Keratinocyte (primary cell): Measurements from ENCODE around the gene NUDT3. TPM values are rescaled to one million over a fixed set of nuclear protein-coding genes. Genes with fewer than 3 reads are reported as not detected.
"Not testable (repeated sequence)": the region's sequence is repeated elsewhere in the genome, so short reads cannot be mapped to it uniquely, and the experiment has no call there.

Experiments
- DNase-seq: peaks from one replicate; pipeline ENCODE4 v3.0.0-alpha.2; 2011; ENCODE audit warnings: low read depth, missing footprints, low spot score
- FAIRE-seq: peaks from 2 replicates; lab custom pipeline; 2011; peaks lifted over from hg19 to GRCh38; lab: Jason Lieb, UNC
- H2AFZ ChIP-seq: 2 replicates; pipeline ENCODE4 v1.6.0; 2012; ENCODE audit warnings: low read length, control low read depth, inconsistent platforms; ENCODE audit not compliant: control insufficient read depth
- H3K27ac ChIP-seq: 2 replicates; pipeline ENCODE4 v1.5.1; 2011; ENCODE audit warnings: low read length; ENCODE audit not compliant: control insufficient read depth, insufficient read depth
- H3K27me3 ChIP-seq: 3 replicates; pipeline ENCODE4 v1.6.0; 2011; ENCODE audit warnings: low read length; ENCODE audit not compliant: control insufficient read depth, insufficient read depth; ENCODE audit errors: extremely low read depth
- H3K36me3 ChIP-seq, 2 experiments: 2 replicates in 1 of 2; 3 replicates in 1 of 2; pipeline ENCODE4 v1.5.1; 2011; ENCODE audit warnings: low read length in 2 of 2, mild to moderate bottlenecking in 1 of 2; ENCODE audit not compliant: control insufficient read depth in 2 of 2, insufficient read depth in 2 of 2; ENCODE audit errors: extremely low read depth in 1 of 2
- H3K4me1 ChIP-seq: 3 replicates; pipeline ENCODE4 v1.5.1; 2011; ENCODE audit warnings: low read length; ENCODE audit not compliant: control insufficient read depth, insufficient read depth; ENCODE audit errors: extremely low read depth
- H3K4me2 ChIP-seq: 3 replicates; pipeline ENCODE4 v1.6.0; 2011; ENCODE audit warnings: low read depth, low read length; ENCODE audit not compliant: control insufficient read depth, insufficient read depth; ENCODE audit errors: extremely low read depth
- H3K4me3 ChIP-seq, 3 experiments: fragments of 200-600 bp in 1 of 3; sonication (generic) in 1 of 3; 2 replicates in 2 of 3; 3 replicates in 1 of 3; pipeline ENCODE4 v1.5.1; 2011 to 2016; ENCODE audit warnings: low read length in 3 of 3, mild to moderate bottlenecking in 3 of 3, control low read depth in 2 of 3, inconsistent platforms in 1 of 3, low read depth in 1 of 3, mixed read lengths in 1 of 3, mixed run types in 1 of 3, moderate library complexity in 1 of 3; ENCODE audit not compliant: control insufficient read depth in 2 of 3, insufficient read depth in 2 of 3; ENCODE audit errors: extremely low read depth in 1 of 3
- H3K79me2 ChIP-seq: 2 replicates; pipeline ENCODE4 v1.6.0; 2012; ENCODE audit warnings: low read length; ENCODE audit not compliant: control insufficient read depth, insufficient read depth
- H3K9ac ChIP-seq: 3 replicates; pipeline ENCODE4 v1.6.0; 2011; ENCODE audit warnings: low read length; ENCODE audit not compliant: control insufficient read depth, insufficient read depth; ENCODE audit errors: extremely low read depth
- H3K9me1 ChIP-seq: 3 replicates; pipeline ENCODE4 v1.6.0; 2011; ENCODE audit warnings: low read length; ENCODE audit not compliant: control insufficient read depth, insufficient read depth; ENCODE audit errors: extremely low read depth
- H3K9me3 ChIP-seq: 2 replicates; pipeline ENCODE4 v1.5.1; 2012; ENCODE audit warnings: low read depth, low read length; ENCODE audit not compliant: control insufficient read depth
- H4K20me1 ChIP-seq: 3 replicates; pipeline ENCODE4 v1.6.0; 2011; ENCODE audit warnings: low read length; ENCODE audit not compliant: control insufficient read depth, insufficient read depth; ENCODE audit errors: extremely low read depth
- EZH2 ChIP-seq: IDR thresholded peaks from one replicate; pipeline ENCODE4 v1.6.1; 2012; ENCODE audit warnings: inconsistent platforms, mild to moderate bottlenecking, low read length, moderate library complexity
- dilution Hi-C: fragments of 300-500 bp; cut with MboI; formaldehyde crosslinking; loops from one replicate; pipeline ENCODE4 v1.7.0; 2020; ENCODE audit warnings: low sequenced_read_pairs; ENCODE audit not compliant: extremely low pct_ligation_motif_present
- polyA plus RNA-seq, 5 experiments: library from polyadenylated mRNA; depleted of rRNA in 3 of 5; stranded (reverse) in 3 of 5; stranded (forward) in 1 of 5; unstranded in 1 of 5; fragments of >200 nt; gene quantifications; 1 replicate in 1 of 5; 2 replicates in 3 of 5; 3 replicates in 1 of 5; pipeline versions ENCODE4 v1.2.1 to v1.2.3, GENCODE V29; 2011 to 2012; ENCODE audit warnings: missing spikeins in 2 of 5, low read depth in 1 of 5, low replicate concordance in 1 of 5

The NUDT3 gene
- polyA plus RNA-seq, 1 donor (not counting 4 experiments of a cell fraction or from before 2014, with no cell fraction given): 16.5 TPM

GRCh38 chr6:34355889-34356288 is 36.6 kb downstream of the NUDT3 start:
- DNase-seq: no peak
- Histone ChIP-seq H3K4me3 (no peak overlapping the region), H3K9me3 (no peaks in the 10 kb centered on the region), H3K9ac (no peak overlapping the region), H3K4me2 (no peak overlapping the region), H3K27me3 (no peaks in the 10 kb centered on the region), H2AFZ (no peak overlapping the region), H3K27ac (no peak overlapping the region), H3K36me3 (no peaks in the 10 kb centered on the region), H3K9me1 (no peaks in the 10 kb centered on the region), H3K4me1 (peaks cover 13% of the 10 kb centered on the region), H4K20me1 (no peaks in the 10 kb centered on the region), H3K79me2 (peaks cover 52% of the 10 kb centered on the region)
- no peak for FAIRE-seq
- dilution Hi-C loops: no loop called here
- TF ChIP-seq EZH2: no peak

DNA sequence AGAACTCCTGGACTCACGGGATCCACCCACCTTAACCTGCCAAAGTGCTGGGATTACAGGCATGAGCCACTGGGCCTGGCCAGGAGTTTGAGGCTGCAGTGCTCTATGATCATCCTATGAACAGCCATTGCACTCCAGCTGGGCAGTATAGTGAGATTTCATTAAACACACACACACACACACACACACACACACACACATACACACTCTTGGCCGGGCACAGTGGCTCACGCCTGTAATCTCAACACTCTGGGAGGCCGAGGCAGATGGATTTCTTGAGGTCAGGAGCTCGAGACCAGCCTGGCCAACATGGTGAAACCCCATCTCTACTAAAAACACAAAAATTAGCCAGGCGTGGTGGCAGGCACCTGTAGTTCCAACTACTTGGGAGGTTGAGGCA is 38.2 kb downstream of the NUDT3 start:
- FAIRE-seq, H3K4me2 ChIP-seq, H3K4me1 ChIP-seq, H4K20me1 ChIP-seq, H3K36me3 ChIP-seq, H3K27ac ChIP-seq, H3K9ac ChIP-seq, H3K27me3 ChIP-seq, H2AFZ ChIP-seq, H3K4me3 ChIP-seq, DNase-seq, H3K9me1 ChIP-seq, H3K9me3 ChIP-seq, dilution Hi-C loops: not testable (repeated sequence)
- peaks cover 53% of the 10 kb centered on the region for H3K79me2 ChIP-seq

GRCh38 chr6:34353530-34353929 is 38.9 kb downstream of the NUDT3 start:
- H3K27me3 ChIP-seq, H3K4me1 ChIP-seq, dilution Hi-C loops, DNase-seq, H3K9me3 ChIP-seq, FAIRE-seq, H4K20me1 ChIP-seq, H3K9me1 ChIP-seq, H3K4me2 ChIP-seq, H3K27ac ChIP-seq, H2AFZ ChIP-seq, H3K36me3 ChIP-seq, H3K9ac ChIP-seq, H3K4me3 ChIP-seq: not testable (repeated sequence)
- peaks cover 52% of the 10 kb centered on the region for H3K79me2 ChIP-seq
